ENCODE measurements around the gene ZNF616. TPM values are rescaled to one million over a fixed set of nuclear protein-coding genes. Genes with fewer than 3 reads are reported as not detected.

Gene ZNF616
- total RNA-seq, 2 donors from 2014 or later = 3.6 to 6.2 TPM

DNA sequence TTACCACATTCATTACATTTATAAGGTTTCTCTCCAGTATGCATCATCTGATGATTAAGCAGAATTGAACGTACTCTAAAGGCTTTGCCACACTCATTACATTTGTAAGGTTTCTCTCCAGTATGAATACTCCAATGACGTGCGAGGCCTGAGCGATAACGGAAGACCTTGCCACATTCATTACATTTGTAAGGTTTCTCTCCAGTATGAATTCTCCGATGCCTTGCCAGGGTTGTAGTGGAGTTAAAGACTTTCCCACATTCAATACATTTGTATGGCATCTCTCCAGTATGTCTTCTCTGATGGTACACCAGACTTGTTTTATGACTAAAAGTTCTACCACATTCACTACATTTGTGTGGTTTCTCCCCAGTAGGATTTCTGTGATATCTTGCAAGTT lies 74.3 kb downstream of the ZNF616 start:
- DNase-seq (no peak), ATAC-seq (no peak)
- Histone ChIP-seq H3K4me3 (no peak overlapping the region), H3K27me3 (no peaks in the 10 kb centered on the region), H3K9me3 (peaks cover 0 to 88% (median 5%) of the 10 kb centered on the region in 3 donors), H3K27ac (no peak overlapping the region), H3K36me3 (replicated peaks in 1 of 2; ENCODE audit: insufficient read depth in 1 of 2, low read depth in 2 of 2) (peaks cover 30 to 35% of the 10 kb centered on the region in 2 donors), H3K4me1 (no peaks in the 10 kb centered on the region)
- intact Hi-C loops (cut with DNase I) = no loop called here
- 96 to 97% methylated on average over 6 of the region's 6 CpGs for WGBS, 2 donors
- no peak for TF ChIP-seq POLR2A (IDR thresholded peaks at IDR 0.05)
- TF ChIP-seq, protein P1, sequence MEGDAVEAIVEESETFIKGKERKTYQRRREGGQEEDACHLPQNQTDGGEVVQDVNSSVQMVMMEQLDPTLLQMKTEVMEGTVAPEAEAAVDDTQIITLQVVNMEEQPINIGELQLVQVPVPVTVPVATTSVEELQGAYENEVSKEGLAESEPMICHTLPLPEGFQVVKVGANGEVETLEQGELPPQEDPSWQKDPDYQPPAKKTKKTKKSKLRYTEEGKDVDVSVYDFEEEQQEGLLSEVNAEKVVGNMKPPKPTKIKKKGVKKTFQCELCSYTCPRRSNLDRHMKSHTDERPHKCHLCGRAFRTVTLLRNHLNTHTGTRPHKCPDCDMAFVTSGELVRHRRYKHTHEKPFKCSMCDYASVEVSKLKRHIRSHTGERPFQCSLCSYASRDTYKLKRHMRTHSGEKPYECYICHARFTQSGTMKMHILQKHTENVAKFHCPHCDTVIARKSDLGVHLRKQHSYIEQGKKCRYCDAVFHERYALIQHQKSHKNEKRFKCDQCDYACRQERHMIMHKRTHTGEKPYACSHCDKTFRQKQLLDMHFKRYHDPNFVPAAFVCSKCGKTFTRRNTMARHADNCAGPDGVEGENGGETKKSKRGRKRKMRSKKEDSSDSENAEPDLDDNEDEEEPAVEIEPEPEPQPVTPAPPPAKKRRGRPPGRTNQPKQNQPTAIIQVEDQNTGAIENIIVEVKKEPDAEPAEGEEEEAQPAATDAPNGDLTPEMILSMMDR (IDR thresholded peaks at IDR 0.05) = no peak

Small RNAs within 50 kb of the gene (small RNA-seq; reads per million reads assigned to genes)
- not detected for gene RPL37P23

Other genes with a start within 250 kb of the ZNF616 start
- gene ZNF649, start 234.9 kb downstream of the ZNF616 start, total RNA-seq = 1 to 10 TPM; 4.0 to 5.7 TPM
- 10 to 100 TPM in 1 of 2 donors, 1 to 10 TPM in 1; 2.3 to 10.5 TPM for gene ZNF613, start 212.5 kb downstream of the ZNF616 start, total RNA-seq
- gene ZNF350, start 153.1 kb downstream of the ZNF616 start, total RNA-seq = 1 to 10 TPM; 3.1 to 5.9 TPM
- 1 to 10 TPM; 5.6 to 7.8 TPM for gene ZNF615, start 131.7 kb downstream of the ZNF616 start, total RNA-seq
- gene ZNF614, start 111.6 kb downstream of the ZNF616 start, total RNA-seq = 1 to 10 TPM; 1.3 to 1.6 TPM
- gene ZNF432, start 91.1 kb downstream of the ZNF616 start, total RNA-seq = 10 to 100 TPM; 10.9 to 29.3 TPM
- 10 to 100 TPM; 16.3 to 80.4 TPM for gene ZNF841, start 44.2 kb downstream of the ZNF616 start, total RNA-seq
- 10 to 100 TPM in 1 of 2 donors, 1 to 10 TPM in 1; 2.0 to 12.2 TPM for gene ZNF836, start 31.7 kb upstream of the ZNF616 start, total RNA-seq
- 100 to 1,000 TPM in 1 of 2 donors, 10 to 100 TPM in 1; 50.8 to 119 TPM for gene PPP2R1A, start 50.1 kb upstream of the ZNF616 start, total RNA-seq
- gene ZNF766, start 129.6 kb upstream of the ZNF616 start, total RNA-seq = 1 to 10 TPM; 2.0 to 4.9 TPM
- gene ZNF480, start 157.2 kb upstream of the ZNF616 start, total RNA-seq = 1 to 10 TPM; 6.3 to 8.6 TPM
- gene ZNF610, start 196.3 kb upstream of the ZNF616 start, total RNA-seq = under 1 TPM in 1 of 2 donors, not detected in 1; 0.78 TPM
- 10 to 100 TPM; 12.2 to 17.8 TPM for gene ZNF880, start 230.0 kb upstream of the ZNF616 start, total RNA-seq

All from body of pancreas (tissue), 4 donors.